ENCODE results near the gene M1AP. TPM values are rescaled to one million over a fixed set of nuclear protein-coding genes. Genes with fewer than 3 reads are reported as not detected.

Gene M1AP
- total and polyA plus RNA-seq, 9 of the 15 experiments (the other 6 are each of a cell fraction or from before 2014, with no cell fraction given), result 0.06 to 0.33 (median 0.11) TPM; not detected in 4

DNA sequence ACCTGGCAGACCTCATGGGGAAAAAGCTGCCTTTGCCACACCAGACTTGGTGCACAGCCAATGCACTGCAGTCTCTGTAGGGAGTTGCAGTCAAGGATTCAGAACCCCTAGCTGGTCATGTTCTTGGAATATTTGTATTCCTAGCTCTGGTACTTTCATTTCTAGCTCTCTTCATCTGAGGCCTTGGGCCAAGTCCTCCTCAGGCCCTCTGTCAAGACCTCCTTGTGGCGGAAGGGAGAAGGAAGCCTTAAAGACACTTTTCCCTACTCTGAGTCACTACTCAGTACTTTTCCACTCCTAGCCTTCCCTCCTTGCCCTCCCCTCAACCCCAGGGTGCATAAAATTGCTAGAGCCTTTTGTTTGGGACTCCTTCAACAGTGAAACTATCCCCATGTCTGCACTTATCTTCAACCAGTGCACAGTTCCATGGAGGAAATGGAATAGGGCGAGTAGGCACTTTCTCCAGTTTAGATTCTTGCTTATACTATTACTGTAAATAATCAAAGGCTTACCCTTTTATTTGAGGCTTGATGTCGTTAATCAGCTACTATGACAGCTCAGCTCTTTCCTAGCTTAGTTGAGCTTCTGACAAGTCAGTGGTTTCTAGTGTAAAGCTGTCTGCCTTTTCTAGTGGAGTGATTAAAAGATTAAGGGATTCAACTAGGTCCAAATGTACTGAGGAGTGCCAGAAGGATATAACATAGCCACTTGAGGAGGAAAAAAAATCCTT is 15.8 kb downstream of the M1AP start (continued):
- TF ChIP-seq, protein P1, sequence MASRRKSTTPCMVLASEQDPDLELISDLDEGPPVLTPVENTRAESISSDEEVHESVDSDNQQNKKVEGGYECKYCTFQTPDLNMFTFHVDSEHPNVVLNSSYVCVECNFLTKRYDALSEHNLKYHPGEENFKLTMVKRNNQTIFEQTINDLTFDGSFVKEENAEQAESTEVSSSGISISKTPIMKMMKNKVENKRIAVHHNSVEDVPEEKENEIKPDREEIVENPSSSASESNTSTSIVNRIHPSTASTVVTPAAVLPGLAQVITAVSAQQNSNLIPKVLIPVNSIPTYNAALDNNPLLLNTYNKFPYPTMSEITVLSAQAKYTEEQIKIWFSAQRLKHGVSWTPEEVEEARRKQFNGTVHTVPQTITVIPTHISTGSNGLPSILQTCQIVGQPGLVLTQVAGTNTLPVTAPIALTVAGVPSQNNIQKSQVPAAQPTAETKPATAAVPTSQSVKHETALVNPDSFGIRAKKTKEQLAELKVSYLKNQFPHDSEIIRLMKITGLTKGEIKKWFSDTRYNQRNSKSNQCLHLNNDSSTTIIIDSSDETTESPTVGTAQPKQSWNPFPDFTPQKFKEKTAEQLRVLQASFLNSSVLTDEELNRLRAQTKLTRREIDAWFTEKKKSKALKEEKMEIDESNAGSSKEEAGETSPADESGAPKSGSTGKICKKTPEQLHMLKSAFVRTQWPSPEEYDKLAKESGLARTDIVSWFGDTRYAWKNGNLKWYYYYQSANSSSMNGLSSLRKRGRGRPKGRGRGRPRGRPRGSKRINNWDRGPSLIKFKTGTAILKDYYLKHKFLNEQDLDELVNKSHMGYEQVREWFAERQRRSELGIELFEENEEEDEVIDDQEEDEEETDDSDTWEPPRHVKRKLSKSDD (conservative IDR thresholded peaks at IDR 0.05; ENCODE audit: low read length), result no peak
- no peak for TF ChIP-seq ZNF764 (CRISPR knock-in tag; IDR thresholded peaks at IDR 0.05; ENCODE audit: low read depth)
- no peak for TF ChIP-seq RREB1 (CRISPR knock-in tag; IDR thresholded peaks at IDR 0.05)
- TF ChIP-seq HDAC3 (IDR thresholded peaks at IDR 0.05; ENCODE audit: borderline replicate concordance, partially characterized antibody), result no peak
- TF ChIP-seq HNRNPUL1 (IDR thresholded peaks at IDR 0.05; ENCODE audit: low read length), result no peak
- TF ChIP-seq ZFP91 (CRISPR knock-in tag; IDR thresholded peaks at IDR 0.05), result no peak
- no peak for TF ChIP-seq DPF2 (IDR thresholded peaks at IDR 0.05)
- TF ChIP-seq NR2F6 (CRISPR knock-in tag; IDR thresholded peaks at IDR 0.05), result no peak
- no peak for TF ChIP-seq THRAP3 (IDR thresholded peaks at IDR 0.05; ENCODE audit: borderline replicate concordance)
- TF ChIP-seq TAF9B (IDR thresholded peaks at IDR 0.05; ENCODE audit: partially characterized antibody), result no peak
- no peak for TF ChIP-seq RBM22 (IDR thresholded peaks at IDR 0.05; ENCODE audit: low read depth, low read length, poor library complexity, severe bottlenecking)
- no peak for TF ChIP-seq GABPB2 (CRISPR knock-in tag; conservative IDR thresholded peaks at IDR 0.05)
